ENCODE measurements around the gene PIM1. TPM values are rescaled to one million over a fixed set of nuclear protein-coding genes. Genes with fewer than 3 reads are reported as not detected.
A peak's percentile ranks its signal among the peaks of the same experiment; 100 is the strongest.

PIM1 gene
- total and polyA plus RNA-seq, 2 donors = 25.7 to 55.8 TPM

DNA sequence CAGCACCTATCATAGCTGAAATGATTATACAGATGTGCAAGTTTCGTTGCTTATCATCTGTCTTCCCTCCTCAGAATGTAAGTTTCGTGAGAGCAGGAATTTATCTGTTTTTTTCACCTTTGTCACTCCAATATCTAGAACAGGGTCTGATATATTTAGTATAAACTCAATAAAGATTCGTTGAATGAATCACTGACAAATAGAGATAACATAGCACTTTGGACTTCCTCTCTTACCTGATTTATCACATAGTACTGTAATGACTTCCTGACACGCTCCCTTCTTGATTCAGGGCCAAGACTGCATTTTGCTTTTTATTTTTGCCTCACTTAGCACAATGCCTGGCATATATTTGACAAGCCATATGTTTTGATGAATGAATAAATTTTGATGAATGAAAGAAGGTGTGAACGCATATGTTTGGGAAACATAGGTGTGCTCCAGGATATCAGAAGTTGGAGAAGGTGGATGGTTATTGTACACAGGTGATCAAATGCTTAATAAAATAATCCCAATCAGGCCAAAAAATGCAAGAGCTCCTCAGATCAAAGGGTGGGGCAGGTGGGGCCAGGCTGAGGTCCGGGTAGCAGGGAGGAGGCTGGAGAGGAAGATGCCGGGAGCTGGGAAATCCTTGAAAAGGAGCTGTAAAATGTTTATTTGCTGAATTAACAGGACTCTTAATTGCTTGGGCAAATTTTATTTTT, 33.0 kb downstream of the PIM1 start:
- H3K4me3 ChIP-seq (ENCODE audit: low read depth, low read length) = no peak overlapping the region
- WGBS = 66% methylated on average over 7 of the region's 7 CpGs
- H3K27ac ChIP-seq (ENCODE audit: low read depth) = no peak overlapping the region
- DNase-seq (ENCODE audit: extremely low spot score) = no peak
- no peaks in the 10 kb centered on the region for H3K36me3 ChIP-seq (ENCODE audit: insufficient read depth)
- H3K4me1 ChIP-seq (ENCODE audit: insufficient read depth) = no peaks in the 10 kb centered on the region

DNA sequence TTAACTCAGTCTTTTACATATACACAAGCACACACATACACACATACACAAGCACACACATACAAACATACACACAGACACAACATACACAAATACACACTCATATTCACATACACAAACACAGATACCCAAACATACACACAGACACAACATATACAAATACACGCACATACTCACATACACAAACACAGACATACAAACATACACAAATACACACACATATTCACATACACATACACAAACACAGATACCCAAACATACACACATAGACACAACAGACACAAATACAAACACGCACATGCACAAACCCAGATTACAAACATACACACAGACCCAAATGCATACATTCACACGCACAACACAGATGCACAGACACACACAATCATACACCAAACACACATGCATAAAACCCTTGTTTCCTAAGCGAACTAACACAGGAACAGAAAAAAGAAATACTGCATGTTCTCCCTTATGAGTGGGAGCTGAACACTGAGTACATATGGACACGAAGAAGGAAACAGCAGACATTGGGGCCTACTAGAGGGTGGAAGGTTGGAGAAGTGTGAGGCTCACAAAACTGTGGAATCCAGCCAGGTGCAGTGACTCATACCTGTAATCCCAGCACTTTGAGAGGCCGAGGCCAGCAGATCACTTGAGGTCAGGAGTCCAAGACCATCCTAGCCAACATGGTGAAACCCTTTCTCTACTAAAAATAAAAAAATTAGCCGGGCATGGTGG, 34.2 kb downstream of the PIM1 start:
- H3K27ac ChIP-seq (ENCODE audit: low read depth) = no peak overlapping the region
- peak; percentile 58 for DNase-seq (ENCODE audit: extremely low spot score)
- 68% methylated on average over 7 of the region's 7 CpGs for WGBS
- H3K4me3 ChIP-seq (ENCODE audit: low read depth, low read length) = no peak overlapping the region
- no peaks in the 10 kb centered on the region for H3K36me3 ChIP-seq (ENCODE audit: insufficient read depth)
- H3K4me1 ChIP-seq (ENCODE audit: insufficient read depth) = no peaks in the 10 kb centered on the region

DNA sequence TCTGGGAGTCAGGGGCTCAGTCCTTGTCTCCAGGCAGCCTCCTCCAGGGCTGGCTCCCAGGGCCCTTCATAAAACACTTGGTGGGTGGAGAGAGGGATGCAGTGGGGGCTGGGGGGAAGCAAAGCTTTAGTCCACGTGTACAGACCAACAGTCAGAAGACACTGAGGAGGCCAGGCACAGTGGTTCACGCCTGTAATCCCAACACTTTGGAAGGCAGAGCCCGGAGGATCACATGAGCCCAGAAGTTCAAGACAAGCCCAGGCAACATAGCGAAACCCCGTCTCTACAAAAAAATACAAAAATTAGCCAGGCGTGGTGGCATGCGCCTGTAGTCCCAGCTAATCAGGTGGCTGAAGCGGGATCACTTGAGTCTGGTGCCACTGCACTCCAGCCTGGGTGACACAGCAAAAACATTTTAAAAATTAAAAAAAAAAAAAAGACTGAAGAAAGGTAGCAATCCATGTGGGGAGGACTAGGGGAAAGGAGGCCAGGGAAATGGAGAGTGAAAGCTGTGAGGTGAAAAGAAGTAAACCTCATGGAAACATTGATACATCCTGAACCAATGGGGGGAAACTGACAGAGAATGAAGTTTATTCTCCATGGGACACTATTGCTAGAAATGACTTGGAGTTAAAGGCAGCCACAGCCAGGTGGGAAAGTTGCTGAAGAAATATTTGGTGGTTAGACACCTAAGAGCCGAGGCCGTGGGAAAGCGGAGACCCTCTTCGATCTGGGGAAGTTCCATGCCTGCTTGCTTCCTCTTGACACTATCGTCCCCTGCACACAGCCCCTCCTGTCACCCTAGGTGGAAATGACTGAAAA, 35.4 kb downstream of the PIM1 start:
- Histone ChIP-seq H3K36me3 (ENCODE audit: insufficient read depth) (no peaks in the 10 kb centered on the region), H3K27ac (ENCODE audit: low read depth) (no peak overlapping the region), H3K4me1 (ENCODE audit: insufficient read depth) (no peaks in the 10 kb centered on the region), H3K4me3 (ENCODE audit: low read depth, low read length) (no peak overlapping the region)
- 73% methylated on average over 13 of the region's 13 CpGs for WGBS
- no peak for DNase-seq (ENCODE audit: extremely low spot score)

GRCh38 chr6:37205997-37206340, 36.0 kb downstream of the PIM1 start:
- H3K36me3 ChIP-seq (ENCODE audit: insufficient read depth) = no peaks in the 10 kb centered on the region
- H3K4me1 ChIP-seq (ENCODE audit: insufficient read depth) = no peaks in the 10 kb centered on the region
- no peak for DNase-seq (ENCODE audit: extremely low spot score)
- no peak overlapping the region for H3K27ac ChIP-seq (ENCODE audit: low read depth)
- WGBS = 96% methylated on average over 4 of the region's 4 CpGs
- no peak overlapping the region for H3K4me3 ChIP-seq (ENCODE audit: low read depth, low read length)

GRCh38 chr6:37206622-37207021, 36.7 kb downstream of the PIM1 start:
- DNase-seq (ENCODE audit: extremely low spot score) = no peak
- 88% methylated on average over 9 of the region's 9 CpGs for WGBS
- H3K36me3 ChIP-seq (ENCODE audit: insufficient read depth) = no peaks in the 10 kb centered on the region

DNA sequence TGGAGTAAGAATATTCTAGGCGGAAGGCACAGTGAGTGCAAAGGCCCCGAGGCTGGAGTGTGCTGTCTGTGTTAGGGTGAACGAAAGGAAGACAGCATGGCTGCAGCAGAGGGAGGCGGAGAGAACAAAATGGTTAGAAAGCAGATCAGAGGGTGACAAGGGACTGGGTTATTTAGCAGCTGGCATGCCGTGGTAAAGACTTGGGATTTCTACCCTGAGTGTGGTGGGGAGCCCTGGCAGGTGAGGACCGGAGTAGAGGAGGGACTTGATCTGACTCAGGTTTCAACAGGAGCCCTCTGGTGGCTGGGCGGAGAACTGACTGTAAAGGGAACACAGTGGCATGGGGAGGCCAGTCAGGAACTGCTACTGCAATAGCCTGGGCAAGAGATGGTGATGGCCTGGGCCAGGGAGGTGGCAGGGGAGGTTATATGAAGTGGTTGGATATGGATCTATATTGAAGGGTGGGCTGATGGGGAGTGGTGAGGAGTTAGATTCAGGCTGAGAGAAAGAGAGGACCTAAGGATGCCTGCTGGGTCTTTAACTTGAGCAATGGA, 38.0 kb downstream of the PIM1 start:
- H3K4me3 ChIP-seq (ENCODE audit: low read depth, low read length) = no peak overlapping the region

More at GRCh38 chr6:37206622-37207021, 36.7 kb downstream of the PIM1 start:
- Histone ChIP-seq H3K27ac (ENCODE audit: low read depth) (no peak overlapping the region), H3K4me1 (ENCODE audit: insufficient read depth) (no peaks in the 10 kb centered on the region), H3K4me3 (ENCODE audit: low read depth, low read length) (no peak overlapping the region)

GRCh38 chr6:37208793-37209192, 38.8 kb downstream of the PIM1 start:
- no peak overlapping the region for H3K27ac ChIP-seq (ENCODE audit: low read depth)
- WGBS = 94% methylated on average over 7 of the region's 7 CpGs
- H3K4me1 ChIP-seq (ENCODE audit: insufficient read depth) = no peaks in the 10 kb centered on the region
- no peak for DNase-seq (ENCODE audit: extremely low spot score)
- H3K36me3 ChIP-seq (ENCODE audit: insufficient read depth) = no peaks in the 10 kb centered on the region
- H3K4me3 ChIP-seq (ENCODE audit: low read depth, low read length) = no peak overlapping the region

More for the DNA sequence above, 38.0 kb downstream of the PIM1 start:
- no peaks in the 10 kb centered on the region for H3K36me3 ChIP-seq (ENCODE audit: insufficient read depth)
- no peaks in the 10 kb centered on the region for H3K4me1 ChIP-seq (ENCODE audit: insufficient read depth)
- H3K27ac ChIP-seq (ENCODE audit: low read depth) = no peak overlapping the region
- no peak for DNase-seq (ENCODE audit: extremely low spot score)
- 67% methylated on average over 7 of the region's 7 CpGs for WGBS

GRCh38 chr6:37209461-37210205, 39.7 kb downstream of the PIM1 start:
- Histone ChIP-seq H3K4me1 (ENCODE audit: insufficient read depth) (no peaks in the 10 kb centered on the region), H3K27ac (ENCODE audit: low read depth) (no peak overlapping the region), H3K36me3 (ENCODE audit: insufficient read depth) (no peaks in the 10 kb centered on the region), H3K4me3 (ENCODE audit: low read depth, low read length) (no peak overlapping the region)
- no peak for DNase-seq (ENCODE audit: extremely low spot score)
- 86% methylated on average over 12 of the region's 12 CpGs for WGBS

DNA sequence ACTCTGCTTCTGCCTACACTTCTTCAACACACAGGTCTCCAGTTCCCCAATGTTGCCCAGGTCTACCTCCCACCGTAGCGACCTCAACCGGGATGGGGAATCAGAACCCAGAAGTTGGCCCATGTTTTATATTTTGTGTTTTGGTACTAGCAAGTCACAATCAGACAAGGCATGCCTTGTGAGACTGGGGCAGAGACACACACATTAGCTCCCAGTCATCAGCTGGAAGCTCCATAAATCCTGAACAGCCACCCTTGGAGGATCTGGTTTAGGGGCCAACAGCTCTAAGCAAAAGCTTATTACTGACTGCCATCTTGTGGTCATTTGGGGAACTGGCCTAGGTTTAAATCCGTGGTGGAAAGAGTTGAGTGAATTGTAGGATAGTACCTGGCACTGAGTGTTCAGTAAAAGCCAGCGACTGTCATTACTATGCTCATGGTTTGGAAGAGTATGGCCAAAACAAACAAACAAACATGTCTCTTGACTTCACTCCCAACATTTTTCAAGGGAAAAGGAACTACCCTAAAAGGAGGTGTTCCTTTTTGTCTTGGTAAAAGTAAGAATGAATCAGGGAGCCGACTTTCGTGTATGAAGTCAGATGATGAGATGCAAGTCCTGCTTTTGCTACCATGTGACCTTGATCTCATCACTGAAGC, 40.5 kb downstream of the PIM1 start:
- Histone ChIP-seq H3K36me3 (ENCODE audit: insufficient read depth) (no peaks in the 10 kb centered on the region), H3K27ac (ENCODE audit: low read depth) (no peak overlapping the region), H3K4me1 (ENCODE audit: insufficient read depth) (no peaks in the 10 kb centered on the region), H3K4me3 (ENCODE audit: low read depth, low read length) (no peak overlapping the region)
- peak; percentile 78 for DNase-seq (ENCODE audit: extremely low spot score)
- WGBS = 64% methylated on average over 7 of the region's 7 CpGs

GRCh38 chr6:37212268-37212667, 42.3 kb downstream of the PIM1 start:
- DNase-seq (ENCODE audit: extremely low spot score) = no peak
- no peak overlapping the region for H3K27ac ChIP-seq (ENCODE audit: low read depth)
- no peak overlapping the region for H3K4me3 ChIP-seq (ENCODE audit: low read depth, low read length)
- no peaks in the 10 kb centered on the region for H3K4me1 ChIP-seq (ENCODE audit: insufficient read depth)
- WGBS = 83% methylated on average over 9 of the region's 9 CpGs
- no peaks in the 10 kb centered on the region for H3K36me3 ChIP-seq (ENCODE audit: insufficient read depth)

DNA sequence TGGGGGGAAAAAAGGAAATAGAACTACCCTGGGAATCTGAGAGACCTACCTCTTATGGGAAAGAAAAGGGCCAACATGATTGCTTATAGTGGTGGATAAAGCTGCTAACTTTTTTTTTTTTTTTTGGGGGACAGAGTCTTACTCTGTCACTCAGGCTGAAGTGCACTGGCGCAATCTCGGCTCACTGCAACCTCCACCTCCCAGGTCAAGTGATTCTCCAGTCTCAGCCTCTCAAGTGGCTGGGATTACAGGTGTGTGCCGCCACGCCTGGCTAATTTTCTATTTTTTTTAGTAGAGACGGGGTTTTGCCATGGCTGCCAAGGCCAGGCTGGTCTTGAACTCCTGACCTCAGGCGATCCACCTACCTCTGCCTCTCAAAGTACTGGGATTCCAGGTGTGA, 48.1 kb downstream of the PIM1 start:
- no peak overlapping the region for H3K4me3 ChIP-seq (ENCODE audit: low read depth, low read length)
- DNase-seq (ENCODE audit: extremely low spot score) = no peak
- 94% methylated on average over 6 of the region's 6 CpGs for WGBS
- no peaks in the 10 kb centered on the region for H3K4me1 ChIP-seq (ENCODE audit: insufficient read depth)
- no peak overlapping the region for H3K27ac ChIP-seq (ENCODE audit: low read depth)
- H3K36me3 ChIP-seq (ENCODE audit: insufficient read depth) = no peaks in the 10 kb centered on the region

GRCh38 chr6:37218511-37218910, 48.6 kb downstream of the PIM1 start:
- Histone ChIP-seq H3K4me1 (ENCODE audit: insufficient read depth) (no peaks in the 10 kb centered on the region), H3K4me3 (ENCODE audit: low read depth, low read length) (no peak overlapping the region), H3K36me3 (ENCODE audit: insufficient read depth) (no peaks in the 10 kb centered on the region), H3K27ac (ENCODE audit: low read depth) (no peak overlapping the region)
- DNase-seq (ENCODE audit: extremely low spot score) = no peak
- 81% methylated on average over 8 of the region's 8 CpGs for WGBS
